HG03432 (cell line): ENCODE results near the gene VOPP1.
"Not testable (repeated sequence)": the region's sequence is repeated elsewhere in the genome, so short reads cannot be mapped to it uniquely, and the experiment has no call there.

Experiments
- ATAC-seq: cut with Tn5 transposase; IDR thresholded peaks from one replicate; pipeline ENCODE4 v1.9.1; 2021; ENCODE audit warnings: mild to moderate bottlenecking, moderate library complexity; ENCODE audit not compliant: unreplicated experiment

The VOPP1 gene

DNA sequence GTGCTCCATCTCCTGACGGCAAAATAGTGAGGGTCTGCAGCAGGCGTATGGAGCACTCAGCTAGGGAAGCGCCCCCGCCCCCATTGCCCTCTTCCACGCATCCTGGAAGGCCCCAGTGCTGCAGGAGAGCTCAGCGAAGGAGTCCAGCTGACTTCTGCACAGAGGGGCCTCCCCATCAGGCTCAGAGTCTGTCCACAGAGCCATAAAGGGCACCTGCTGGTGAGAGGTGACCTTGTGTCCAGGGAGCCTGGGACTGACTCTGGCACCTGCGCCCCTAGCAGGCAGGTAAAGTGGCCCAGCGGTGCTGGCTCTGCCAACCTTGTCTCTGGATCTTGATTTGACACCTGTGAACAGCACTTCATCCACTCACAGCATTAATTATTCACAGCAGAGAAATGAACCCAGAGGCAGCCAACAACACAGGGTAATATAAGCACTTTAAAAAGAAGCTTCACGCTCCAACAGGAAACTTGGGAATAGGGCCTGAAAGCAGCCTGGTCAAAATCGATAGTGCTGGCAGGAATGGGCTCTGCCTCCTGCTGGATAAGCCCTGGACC, 59.6 kb downstream of the VOPP1 start:
- ATAC-seq, result no peak

DNA sequence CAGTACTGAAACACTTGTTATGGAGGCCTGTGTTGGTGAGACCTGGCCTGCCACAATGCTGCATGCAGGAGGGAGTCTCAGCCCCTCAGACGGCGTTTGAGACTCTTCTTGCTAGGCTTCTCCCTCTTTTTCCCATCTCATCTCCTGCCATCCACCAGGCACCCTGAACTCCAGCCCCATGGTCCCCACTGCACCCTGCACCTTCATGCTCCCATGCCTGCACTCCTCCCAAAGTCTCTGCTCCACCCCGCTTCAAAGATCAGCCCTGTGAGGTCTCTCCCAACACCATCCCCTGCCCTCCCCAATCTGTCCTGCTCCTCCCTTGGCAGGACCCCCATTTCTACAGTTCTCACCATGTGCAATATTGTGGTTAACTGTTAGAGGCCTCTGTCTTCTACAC, 61.7 kb downstream of the VOPP1 start:
- no peak for ATAC-seq

DNA sequence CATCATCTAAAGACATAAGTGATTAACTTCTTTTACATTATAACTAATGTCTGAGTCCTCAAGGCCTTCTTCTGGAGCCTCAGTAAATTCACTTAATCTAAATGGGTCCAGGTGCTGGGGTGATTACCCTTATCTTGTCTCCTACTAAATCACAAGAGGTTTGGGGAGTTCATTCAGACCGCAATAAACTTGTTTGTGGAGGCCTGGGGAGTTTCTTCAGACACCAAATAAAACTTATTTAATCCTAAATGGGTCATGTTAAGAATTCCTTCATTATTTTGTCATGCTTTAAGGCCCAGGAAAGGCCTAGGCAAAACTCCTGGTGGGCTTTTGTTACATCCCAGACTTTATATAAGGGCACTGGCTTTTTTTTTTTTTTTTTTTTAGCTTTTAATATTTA, 62.1 kb downstream of the VOPP1 start:
- ATAC-seq, result not testable (repeated sequence)

DNA sequence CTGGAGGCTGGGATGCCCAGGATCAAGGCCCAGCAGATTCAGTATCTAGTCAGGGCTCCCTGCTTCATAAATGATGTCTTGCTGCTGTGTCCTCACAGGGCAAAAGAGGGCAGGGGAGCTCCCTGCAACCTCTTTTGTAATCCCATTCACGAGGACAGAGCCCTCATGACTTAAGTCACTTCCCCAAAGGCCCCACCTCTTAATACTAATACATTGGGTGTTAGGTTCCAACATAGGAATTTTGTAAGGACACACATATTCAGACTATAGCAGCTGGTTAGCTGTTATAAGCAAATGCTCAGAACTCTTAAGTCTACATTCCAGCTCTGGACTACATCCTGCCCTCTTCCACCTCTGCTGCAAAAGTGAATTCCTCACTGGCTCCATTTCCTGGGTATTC, 63.0 kb downstream of the VOPP1 start:
- peak; percentile 16 for ATAC-seq

DNA sequence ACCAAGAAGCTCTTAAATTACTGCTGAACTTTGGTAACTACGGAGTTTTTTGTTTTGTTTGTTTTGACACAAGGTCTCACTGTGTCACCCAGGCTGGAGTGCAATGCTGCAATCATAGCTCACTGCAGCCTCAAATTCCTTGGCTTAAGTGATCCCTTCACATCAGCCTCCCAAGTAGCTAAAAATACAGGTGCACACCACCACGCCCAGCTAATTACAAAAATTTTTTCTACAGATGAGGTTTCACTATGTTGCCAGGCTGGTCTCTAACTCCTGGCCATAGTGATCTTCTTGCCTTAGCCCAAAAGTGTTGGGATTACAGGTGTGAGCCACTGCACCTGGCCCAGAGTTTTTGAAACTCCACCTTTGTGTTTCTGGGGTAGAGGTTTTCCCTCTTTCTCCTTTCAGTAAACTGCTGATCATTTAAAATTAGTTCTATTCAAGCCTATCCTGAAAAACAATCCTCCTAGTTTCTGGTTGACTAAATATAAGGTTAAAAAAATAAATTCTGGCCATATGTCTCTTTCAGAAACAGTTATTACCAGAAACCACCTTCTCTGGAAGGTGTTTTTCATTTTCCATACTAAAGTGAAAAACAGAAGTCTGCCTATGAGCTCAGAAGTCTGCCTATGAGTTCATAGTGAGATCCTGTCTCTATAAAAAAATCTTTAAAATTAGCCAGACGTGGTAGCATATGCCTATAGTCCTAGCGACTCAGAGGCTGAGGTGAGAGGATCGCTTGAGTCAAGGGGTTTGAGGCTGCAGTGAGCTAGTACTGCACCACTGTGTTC, 63.9 kb downstream of the VOPP1 start:
- ATAC-seq, result peak; percentile 77

DNA sequence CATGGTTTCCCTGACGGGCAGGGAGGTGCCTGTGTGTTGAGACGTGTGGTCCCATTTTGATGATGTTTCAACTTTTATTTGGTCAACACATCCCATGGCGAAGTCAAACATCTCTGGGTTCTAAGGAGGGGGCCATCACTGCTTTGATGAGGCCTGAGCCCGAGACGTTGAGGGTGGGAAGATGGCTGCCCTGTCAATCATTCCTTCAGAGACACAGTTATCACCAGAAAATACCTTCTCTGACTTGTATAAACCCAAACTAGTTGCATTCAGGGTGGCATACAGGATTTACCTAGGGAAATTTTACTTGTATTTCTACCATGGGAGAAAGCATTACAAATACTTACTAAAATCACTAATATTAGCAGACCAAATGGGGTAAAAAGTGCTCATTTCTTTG, 64.6 kb downstream of the VOPP1 start:
- no peak for ATAC-seq

DNA sequence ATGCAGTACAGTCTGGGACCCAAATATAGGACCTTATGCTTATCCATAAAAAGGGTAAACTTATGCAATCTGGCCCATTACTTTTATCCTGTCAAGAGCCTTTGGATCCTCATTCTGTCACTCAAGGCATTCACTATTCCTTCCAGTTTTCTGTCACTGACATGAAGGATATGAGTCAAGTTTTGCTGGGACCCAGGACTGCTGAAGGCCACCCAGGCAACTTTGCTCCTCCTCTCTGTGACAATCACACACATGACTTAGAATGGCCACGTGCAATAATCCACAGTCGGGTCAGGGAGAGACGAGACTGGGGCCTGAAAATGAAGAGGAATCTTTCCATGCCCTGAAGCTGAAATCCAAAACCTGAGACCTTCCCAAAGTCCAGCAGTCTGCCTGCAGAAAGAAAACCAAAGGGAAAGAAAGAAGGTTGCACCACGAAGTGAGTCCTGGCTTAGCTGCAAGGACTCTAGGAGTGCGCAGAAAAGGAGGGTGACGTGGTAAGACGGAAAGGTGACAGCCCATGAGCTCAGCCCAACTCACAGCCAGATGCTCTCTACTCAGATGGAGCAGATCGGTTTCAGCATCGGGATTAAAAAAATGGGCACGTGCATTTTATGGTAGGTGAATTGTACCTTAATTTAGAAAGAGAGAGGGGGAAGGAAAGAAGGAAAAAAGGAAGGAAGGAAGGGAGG, 67.2 kb downstream of the VOPP1 start:
- ATAC-seq, result no peak

DNA sequence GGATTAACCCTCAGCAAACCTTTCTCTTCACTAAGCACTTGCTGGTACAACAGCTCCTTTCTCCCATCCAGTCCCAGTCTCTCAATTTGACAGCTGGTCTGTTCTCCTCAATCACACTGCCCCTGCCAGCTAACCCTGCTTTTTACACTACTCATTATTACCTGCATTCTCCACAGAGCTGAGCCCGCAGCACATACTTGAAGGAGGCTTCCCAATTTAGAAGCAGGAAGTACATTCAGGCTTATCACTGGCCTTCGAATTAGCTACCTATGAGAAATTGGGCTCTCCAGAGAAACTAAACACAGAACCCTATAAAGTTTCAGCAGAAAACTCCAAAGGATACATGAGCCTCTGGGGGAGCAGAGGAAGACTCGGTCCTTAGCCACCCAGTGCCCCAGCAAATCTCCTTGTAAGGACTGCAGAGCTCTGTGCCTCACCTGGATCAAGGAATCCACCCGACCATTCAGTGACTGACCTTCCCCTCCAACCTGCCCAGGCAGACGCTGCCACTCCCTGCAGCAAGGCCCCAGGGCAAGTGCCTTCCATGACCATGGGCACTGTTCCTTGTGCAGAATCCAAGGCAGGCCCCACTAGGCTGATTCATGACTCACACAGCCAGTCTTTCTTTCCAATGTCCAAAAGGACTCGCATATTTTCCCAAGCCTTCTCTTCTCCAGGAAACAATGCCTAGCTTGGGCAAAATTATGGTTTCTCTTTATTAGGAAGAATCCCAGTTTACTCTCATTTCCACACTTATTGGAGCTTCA, 68.0 kb downstream of the VOPP1 start:
- ATAC-seq, result no peak

DNA sequence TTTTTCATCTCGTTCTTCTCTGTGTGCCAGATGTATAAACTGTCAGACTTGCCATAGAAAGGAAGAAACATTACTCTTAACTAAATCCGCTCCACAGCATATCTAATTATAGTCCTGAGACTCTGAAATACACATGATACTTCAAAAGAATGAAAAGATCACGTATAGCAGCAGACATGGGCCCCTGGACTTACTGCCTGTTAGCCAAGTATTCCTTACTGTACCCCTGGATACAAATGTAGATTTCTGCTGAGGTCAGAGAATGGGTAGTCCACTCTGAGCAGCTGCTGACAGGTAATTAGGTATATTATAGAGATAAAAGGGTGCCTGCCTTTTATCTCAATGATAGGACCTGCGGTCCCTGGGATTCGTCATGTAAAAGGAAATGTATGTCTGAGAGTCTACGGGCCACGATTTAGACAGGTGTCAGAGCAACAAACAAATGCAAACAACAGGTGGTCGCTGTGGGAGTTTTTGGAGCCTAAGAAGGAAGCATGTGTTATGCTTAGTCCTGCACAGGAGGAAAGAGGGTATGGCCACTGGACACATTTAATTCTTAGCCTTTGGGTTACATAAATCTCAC, 69.4 kb downstream of the VOPP1 start:
- no peak for ATAC-seq

DNA sequence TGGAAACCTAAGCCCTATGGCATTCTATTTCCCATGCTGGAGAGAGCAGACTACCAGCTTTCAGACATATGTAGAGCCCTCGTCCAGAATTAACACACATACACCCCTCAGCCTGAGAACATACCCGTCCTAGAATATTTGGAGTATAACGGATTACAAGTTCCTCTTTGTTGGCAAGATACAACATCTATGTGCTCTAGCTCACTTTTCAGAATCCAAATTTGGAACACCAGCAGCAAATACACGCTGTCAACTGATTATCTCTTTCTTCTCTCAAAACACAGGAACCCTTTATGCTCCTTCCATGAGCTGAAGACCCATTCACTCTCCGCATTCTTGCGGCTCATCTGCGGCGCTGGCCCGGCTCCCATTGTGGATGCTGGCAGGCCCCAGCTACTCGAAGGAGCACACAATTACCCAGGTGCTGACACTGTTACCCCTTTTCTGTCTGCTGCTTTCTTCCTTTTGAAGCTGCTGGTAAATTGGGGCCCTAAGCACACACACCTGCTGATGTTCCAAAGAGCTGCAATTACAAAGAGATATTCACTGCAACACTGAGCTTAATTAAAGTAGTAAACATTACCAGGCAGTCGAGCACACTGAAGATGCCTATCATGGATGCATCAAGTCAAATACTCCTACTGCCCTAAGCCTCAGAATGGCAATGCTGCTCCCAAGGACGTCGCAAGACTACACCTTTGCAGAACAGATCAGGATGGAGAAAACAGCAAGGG, 70.0 kb downstream of the VOPP1 start:
- ATAC-seq, result no peak

DNA sequence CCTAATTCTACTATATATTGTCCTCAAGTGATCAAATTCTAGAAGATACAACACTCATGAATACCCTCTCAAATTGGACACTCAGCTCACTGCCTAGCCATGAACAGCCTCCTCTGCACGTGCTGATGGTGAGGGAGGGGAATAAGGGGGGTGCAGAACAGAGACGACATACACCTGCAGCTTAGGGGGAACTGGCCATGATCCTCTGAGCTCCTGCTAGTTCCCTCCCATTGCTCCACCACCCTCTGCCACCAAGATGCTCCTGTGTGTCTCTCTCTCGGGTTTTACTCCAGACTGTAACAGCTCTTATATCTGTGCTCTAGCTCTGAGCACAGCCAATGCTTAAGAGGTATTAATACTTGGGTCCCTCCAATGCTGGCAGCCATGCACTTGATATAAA, 70.7 kb downstream of the VOPP1 start:
- ATAC-seq, result no peak

DNA sequence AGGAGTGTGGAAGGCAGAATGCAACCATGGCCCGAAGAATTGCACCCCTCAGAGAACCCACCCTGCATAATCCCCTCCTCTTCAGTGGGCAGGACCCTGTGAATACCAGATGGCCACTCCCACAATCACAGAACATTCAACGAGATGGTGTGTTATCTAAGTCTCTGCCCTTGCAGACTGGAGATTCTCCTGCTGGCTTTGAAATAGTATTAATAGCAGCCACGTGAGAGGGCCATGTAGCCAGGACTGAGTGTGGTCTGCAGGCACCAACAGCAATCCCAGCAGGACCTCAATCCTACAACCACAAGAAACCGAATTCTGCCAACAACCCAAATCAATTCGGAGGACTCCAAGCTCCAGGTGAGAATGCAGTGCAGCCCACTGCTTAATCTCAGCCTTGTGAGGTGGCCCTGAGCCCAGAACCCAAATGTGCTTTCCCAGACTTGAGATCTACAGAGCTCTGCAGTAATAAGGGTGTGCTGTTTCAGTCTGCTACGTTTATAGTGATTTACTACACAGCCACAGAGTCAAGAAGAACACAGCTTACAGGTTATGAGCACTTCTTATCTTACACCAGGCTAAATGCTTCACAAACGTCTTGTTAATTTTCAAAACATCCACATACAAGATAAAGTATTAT, 72.1 kb downstream of the VOPP1 start:
- ATAC-seq, result no peak

DNA sequence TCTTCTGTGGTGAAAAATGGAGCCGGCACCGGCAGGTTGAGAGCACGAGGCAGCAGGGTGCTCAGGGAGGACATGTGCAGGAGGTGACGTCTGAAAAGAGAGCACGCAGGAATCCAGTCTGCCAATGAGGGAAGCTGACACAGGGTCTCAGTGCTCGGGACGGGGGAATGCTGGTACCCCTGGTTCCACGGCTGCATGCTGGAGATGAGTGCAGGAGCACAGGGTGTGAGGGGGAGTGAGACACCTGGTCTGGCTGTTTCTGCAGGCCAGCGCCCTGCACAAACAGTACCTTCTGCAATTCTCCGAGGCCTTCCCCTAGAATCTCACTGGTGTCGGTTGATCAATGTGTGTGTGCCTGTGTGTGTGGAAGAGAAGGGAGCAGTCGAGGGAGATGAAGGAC, 72.7 kb downstream of the VOPP1 start:
- ATAC-seq, result no peak

DNA sequence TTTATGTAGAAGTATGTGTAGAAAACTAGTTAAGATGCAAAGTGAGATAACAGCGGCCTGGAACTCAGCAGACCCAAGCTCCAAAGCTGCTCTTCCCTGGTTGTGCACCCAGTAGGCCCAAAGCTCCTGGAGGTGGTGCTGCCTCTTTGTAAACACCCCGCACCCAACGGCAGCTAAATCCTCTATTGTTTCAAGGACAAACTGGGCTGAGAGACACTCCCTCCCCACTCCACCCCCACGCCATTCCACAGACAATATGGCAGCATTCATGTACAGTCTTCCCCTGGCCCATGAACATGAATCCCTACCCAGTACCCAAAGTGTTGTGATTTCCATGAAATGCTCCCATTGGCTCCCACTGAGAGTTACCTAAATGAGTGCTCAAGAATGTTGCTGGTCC, 73.5 kb downstream of the VOPP1 start:
- no peak for ATAC-seq

DNA sequence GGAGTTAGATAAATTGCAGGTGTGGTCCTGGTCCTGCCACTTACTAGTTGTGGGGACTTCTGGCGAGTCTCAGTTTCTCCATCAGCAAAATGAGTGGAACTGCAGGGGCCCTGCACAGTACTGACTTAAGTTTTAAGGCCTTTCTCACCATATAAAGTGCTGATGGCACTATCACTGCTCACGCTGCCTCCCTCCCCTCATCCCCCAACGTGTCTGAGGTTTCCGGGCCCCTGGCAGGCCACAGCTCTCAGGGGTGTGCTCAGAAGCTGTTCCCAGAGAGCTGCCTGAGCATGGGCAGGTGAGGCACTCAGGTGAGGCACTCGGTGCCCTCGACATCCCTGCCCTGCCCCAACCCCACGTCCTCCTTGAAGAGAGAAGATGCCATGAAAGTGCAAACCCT, 74.2 kb downstream of the VOPP1 start:
- no peak for ATAC-seq

DNA sequence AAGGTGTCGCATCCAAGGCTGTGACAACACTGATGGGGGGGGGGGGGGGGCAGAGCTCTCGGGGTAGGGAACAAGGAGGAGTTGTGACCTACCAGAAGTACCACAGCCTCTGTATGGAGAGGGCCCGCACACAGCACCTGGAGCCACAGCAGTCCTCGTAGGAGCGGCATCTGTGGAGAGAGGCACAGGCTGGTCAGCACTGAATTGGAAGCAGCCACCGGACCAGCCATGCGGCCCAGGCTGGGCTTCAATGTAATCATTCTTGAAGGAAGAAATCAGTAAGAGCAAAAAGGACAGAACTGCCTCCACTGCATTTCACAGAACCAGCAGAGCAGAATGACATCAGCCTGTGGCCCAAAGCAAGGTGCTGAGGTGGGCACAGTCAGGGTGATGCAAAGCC, 74.8 kb downstream of the VOPP1 start:
- ATAC-seq, result no peak

DNA sequence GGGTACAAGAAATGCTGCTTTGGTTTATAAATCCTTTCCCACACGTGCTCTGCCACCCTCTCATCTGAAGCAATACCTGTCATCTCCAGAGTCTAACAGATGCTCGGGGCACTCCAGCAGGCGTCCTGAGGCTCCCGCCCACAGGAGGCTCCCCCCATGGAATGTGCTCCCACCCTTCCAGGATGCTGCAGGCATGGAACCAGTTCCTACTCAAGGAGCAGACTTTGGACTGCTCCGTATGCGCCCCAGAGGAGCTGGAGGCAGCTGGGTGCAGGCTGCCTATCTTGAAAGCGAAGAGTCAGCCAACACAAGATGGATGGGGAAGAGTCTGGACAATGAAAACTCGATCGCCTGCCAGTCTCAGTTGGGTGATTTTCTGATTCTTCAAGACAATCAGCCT, 75.4 kb downstream of the VOPP1 start:
- no peak for ATAC-seq

DNA sequence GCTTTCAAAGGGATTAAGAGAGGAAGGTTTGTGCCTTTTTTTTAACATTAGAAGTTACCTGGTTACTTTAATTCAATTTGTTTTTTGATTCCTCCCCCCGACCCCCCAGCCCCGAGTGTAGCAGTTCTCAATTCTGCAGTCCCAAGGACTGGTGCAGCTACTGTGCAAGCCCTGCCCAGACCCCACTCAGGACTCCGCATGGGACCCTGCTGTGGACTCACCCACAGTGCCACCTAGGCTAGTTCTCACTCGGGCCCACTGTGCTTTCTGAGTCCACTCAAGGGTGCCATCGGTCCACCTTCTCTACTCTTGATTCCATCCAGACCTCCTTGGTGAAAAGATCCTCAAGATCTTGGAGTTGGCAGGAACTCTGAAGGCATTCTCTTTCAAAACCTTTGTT, 77.4 kb downstream of the VOPP1 start:
- ATAC-seq, result no peak

DNA sequence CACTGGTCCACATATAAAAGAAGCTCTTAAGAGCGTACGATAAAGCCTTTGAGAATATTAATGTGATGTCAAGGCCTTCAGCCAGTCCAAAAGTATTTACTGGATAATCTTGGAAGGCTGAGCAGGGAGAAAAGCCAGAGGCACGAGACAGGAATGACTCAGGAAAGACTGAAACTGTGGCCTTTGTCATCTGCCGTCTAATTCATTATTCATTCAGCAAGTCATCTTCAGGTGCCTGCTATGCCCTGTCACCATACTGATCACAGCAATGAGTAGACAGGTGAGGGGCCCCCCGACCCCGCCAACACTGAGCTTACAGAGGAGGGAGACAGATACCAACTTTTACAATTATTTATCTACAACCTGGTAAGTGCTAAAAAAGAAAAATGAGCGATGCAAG, 78.9 kb downstream of the VOPP1 start:
- ATAC-seq, result no peak

DNA sequence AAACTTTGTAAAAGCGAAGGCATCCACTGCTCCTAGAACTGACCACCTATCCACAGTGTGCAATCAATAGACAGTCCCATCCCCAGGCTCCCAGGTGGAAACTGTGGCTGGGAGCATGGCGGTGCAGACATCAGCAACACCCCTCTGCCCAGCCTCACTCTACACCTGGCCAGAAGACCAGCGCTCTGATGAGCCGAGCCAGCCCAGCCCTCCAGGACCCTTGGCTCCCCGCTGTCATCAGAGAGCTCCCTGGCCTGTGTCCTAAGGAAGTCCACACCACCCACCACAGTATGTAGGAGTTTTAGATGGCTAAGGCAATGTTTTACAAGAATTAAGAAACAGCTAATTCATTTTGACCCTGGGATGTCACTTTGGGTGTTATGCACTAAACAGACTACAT, 81.0 kb downstream of the VOPP1 start:
- no peak for ATAC-seq
